Panc1 (cell line): ENCODE results near the gene LTN1.

Source experiments
- POLR2AphosphoS5 ChIP-seq: IDR thresholded peaks from 2 replicates; pipeline ENCODE4 v1.6.1; 2012; ENCODE audit warnings: mild to moderate bottlenecking, low read depth, low read length, moderate library complexity
- SIN3A ChIP-seq: IDR thresholded peaks from 2 replicates; pipeline ENCODE4 v1.6.1; 2012; ENCODE audit warnings: low read depth, mild to moderate bottlenecking, low read length, moderate library complexity, borderline replicate concordance; ENCODE audit not compliant: insufficient read depth
- TCF7L2 ChIP-seq: IDR thresholded peaks from 2 replicates; pipeline ENCODE4 v1.6.1; 2011; ENCODE audit warnings: mild to moderate bottlenecking, low read depth, low read length, inconsistent platforms
- TF ChIP-seq, protein P1 (sequence below): fragments of 450-650 bp; IDR thresholded peaks from 2 replicates; pipeline ENCODE4 v1.5.1; 2017; ENCODE audit warnings: mild to moderate bottlenecking

DNA sequence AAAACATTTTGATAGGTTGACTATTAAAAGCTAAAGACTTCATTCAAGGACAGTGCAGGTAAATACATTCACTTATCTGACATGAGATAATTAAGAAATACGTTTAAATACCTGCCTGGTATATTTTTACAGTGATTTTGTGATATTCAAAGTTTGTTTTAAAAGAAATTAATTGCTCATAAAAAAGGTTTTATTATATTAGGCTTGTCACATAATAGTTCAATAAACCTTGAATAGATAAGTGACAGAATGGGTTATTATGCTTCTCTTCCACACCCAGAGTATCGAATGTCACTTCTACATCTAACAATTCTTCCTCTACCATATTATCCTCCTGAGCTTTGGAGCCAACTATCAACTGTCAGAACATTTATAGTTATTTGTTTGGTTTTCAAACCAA, 60.0 kb downstream of the LTN1 start:
- TF ChIP-seq POLR2AphosphoS5 (no peak), TCF7L2 (no peak; the same call in 1 of the 2 replicates), SIN3A (no peak)
- TF ChIP-seq, protein P1, sequence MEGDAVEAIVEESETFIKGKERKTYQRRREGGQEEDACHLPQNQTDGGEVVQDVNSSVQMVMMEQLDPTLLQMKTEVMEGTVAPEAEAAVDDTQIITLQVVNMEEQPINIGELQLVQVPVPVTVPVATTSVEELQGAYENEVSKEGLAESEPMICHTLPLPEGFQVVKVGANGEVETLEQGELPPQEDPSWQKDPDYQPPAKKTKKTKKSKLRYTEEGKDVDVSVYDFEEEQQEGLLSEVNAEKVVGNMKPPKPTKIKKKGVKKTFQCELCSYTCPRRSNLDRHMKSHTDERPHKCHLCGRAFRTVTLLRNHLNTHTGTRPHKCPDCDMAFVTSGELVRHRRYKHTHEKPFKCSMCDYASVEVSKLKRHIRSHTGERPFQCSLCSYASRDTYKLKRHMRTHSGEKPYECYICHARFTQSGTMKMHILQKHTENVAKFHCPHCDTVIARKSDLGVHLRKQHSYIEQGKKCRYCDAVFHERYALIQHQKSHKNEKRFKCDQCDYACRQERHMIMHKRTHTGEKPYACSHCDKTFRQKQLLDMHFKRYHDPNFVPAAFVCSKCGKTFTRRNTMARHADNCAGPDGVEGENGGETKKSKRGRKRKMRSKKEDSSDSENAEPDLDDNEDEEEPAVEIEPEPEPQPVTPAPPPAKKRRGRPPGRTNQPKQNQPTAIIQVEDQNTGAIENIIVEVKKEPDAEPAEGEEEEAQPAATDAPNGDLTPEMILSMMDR, result no peak
